ENCODE results near the gene MTHFR.

Gene MTHFR

GRCh38 chr1:11795238-11795890 lies 10.4 kb downstream of the MTHFR start:
- no peak for DNase-seq

- DNase-seq: no peak
Observed at GRCh38 chr1:11794446-11795237, 11.1 kb downstream of the MTHFR start.

DNA sequence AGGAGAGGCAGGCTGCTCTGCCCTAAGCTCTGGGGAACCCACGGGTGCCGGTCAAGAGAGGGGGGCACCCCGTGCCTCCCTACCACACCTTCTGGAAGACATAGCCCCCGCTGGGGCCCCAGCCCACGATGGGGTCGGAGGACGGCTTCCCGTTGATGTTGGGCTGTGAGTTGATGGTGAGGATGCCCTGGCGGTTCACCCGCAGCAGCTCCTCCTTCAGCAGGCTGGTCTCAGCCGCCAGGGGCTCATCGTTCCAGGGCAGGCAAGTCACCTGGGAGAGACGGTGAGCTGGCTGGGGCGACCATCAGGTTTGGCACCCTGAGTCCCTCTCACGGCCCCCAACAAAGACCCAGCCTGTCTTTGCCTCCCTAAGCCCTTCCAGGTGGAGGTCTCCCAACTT lies 11.9 kb downstream of the MTHFR start:
- no peak for DNase-seq

DNA sequence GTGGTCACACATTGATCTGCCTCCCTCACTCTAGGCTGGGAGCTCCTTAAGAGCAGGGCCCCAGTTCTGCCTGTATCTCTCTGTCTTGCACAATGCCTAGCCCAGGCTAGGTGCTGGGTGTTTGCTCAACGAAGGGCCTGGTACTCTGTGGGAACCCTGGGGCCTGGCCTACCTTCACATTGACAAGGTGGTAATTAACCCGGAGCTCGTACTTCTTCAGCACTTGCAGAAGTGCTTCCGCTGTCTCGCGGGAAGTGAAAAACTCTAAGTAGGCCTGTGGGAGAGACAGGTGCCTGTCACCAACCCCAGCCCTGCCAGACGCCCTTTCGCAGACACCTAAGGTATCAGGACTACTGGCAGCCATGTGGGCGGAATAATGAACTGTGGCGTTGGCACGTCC lies 13.7 kb downstream of the MTHFR start:
- DNase-seq: no peak

- no peak for DNase-seq
Observed at GRCh38 chr1:11790880-11791715, 14.7 kb downstream of the MTHFR start.

DNA sequence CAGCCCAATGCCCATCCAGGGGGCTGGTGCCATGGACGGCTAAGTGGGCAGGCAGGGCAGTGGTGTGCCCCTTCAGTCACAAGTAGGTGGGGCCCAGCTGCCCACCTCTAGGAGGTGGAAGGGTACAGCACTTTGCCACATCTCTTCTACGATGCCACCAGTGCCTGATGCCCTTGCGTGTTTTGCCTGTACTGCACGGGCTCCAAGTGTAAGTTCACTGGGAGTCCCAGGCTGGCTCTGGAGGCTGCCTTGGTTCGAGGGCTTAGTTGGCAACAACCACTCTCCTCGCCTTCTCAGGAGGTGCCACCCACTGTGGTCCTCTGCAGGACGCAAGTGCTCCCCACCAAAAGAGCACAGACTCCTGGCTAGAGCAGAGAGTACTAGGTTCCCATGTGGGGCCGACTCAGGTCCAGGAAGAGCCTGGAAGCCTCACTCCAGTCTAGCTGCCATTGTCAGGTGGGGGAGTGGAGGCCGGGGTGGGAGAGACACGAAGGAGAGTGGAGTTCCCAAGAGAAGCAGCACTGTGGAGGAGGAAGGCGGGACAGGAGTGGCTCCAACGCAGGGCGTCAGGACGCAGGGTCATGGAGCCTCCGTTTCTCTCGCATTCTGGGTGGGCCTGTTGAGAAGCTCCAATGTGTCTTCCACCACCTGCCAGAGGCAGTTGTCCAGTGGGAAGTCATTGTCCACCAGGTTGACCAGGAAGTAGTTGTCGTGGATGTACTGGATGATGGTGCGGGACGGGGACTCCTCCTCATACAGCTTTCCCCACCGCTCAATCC lies 15.5 kb downstream of the MTHFR start:
- no peak for DNase-seq

- DNase-seq: no peak
Observed at GRCh38 chr1:11789126-11790067, 16.4 kb downstream of the MTHFR start.

- DNase-seq: no peak
Observed at GRCh38 chr1:11788549-11789053, 17.2 kb downstream of the MTHFR start.

- DNase-seq: no peak
Observed at GRCh38 chr1:11787804-11788436, 17.8 kb downstream of the MTHFR start.

- no peak for DNase-seq
Observed at GRCh38 chr1:11787251-11787803, 18.4 kb downstream of the MTHFR start.

GRCh38 chr1:11786168-11786567 lies 19.6 kb downstream of the MTHFR start:
- DNase-seq: no peak

DNA sequence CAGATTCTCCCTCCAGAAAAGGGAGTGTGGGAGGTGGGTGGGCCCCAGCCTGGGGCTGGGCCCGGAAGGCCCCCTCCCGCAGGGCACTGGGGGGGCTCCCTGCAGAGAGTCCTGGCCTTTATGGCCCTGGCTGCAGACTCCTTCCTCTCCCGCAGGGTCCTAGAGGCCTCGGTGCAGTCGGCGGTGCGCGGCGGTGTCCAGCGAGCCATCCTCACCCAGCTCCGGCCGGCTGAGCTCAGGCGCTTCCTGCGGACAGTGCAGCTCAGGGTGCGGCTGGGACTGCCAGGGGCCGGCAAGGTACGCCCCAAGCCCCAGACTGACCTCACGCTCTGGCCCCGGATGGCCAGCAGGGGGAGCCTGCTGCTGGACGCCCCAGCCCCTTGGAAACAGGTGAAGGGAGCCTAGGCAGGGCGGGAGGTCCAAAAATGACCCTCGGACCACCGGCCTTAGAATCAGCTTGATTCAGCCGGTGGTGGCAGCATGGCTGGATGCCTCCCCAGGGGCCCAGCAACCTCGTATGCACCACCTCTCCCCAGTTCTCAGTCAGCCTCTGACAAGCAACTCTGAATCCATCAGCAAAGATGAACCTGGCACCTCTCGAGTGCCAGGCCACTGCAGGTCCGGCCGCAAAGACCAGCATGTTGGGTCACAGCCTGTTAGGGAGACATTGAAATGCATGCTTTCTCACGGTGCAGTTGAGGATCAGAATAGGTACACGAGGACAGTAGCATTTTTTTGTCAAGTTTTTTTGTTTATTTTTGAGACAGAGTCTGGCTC lies 20.6 kb downstream of the MTHFR start:
- peak; percentile 69 for DNase-seq

- no peak for DNase-seq
Observed at GRCh38 chr1:11784256-11784992, 21.3 kb downstream of the MTHFR start.

DNA sequence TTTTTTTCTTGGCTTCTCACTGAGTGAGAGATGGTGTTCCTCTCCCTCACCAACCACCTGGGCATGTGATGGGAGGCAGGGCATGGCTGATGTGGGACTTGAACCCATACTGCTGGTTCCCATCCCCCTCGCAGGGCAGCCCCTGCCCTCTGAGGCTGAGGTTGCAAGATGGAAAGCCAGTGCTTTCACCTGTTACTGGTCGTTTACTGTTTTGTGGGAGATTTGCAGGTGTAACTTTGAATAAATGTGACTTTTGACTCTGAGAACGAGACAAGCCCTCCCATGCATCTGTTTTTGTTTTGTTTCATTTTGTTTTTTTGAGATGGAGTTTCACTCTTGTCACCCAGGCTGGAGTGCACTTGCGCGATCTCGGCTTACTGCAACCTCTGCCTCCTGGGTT lies 22.2 kb downstream of the MTHFR start:
- no peak for DNase-seq

GRCh38 chr1:11782127-11782708 lies 23.5 kb downstream of the MTHFR start:
- DNase-seq: no peak

DNA sequence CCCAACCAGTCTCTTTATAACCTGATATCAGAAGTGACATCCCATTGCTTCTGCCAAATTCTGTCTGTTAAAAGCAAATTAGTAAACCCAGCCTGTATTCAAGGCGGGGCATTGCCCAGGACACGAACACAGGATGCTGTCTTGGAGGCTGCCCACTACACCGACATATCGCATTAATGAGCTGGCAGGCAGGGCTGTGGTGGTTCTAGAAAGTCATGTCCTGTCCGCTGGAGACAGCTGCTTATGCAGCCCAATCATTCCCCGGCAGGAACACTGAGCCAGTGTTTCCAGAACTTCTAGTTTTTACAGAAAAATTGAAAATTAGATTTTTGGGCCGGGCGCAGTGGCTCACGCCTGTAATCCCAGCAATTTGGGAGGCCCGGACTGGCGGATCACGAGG lies 24.5 kb downstream of the MTHFR start:
- no peak for DNase-seq

- DNase-seq: no peak
Observed at GRCh38 chr1:11780380-11781147, 25.2 kb downstream of the MTHFR start.

Data from stimulated activated CD8-positive, alpha-beta memory T cell treated with anti-CD3 and anti-CD28 coated beads, Interleukin-4, amount 100 ng/mL, for 48 hours (primary cell).